ENCODE results near the gene ARL2.

DNA sequence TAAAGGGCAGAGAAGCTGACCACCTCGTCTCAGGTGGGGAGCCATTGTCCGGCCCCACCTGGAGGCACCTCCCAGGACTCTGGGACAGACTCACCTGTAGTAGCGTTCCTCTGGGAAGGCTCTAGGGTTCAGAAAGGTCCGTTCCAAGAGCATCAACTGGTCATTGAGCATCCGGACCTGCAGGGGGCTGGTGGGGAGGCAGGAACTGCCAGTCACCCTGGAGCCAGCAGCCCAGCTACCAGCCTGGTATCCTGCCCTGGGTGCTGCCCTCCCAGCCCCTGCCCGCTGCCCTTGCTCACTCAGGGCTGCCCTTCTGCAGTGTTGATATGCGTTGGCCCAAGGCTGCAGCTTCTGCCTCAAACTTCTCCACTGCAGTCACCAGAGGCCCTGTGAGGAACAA lies 31.8 kb downstream of the ARL2 start:
- TF ChIP-seq CTCF (IDR thresholded peaks at IDR 0.05) = no peak
- no peak for TF ChIP-seq POLR2A (IDR thresholded peaks at IDR 0.05)
